ENCODE measurements around the gene RARB.

GRCh38 chr3:25405335-25405734 lies 22.7 kb upstream of the RARB start:
- TF ChIP-seq CTCF (IDR thresholded peaks at IDR 0.05; ENCODE audit: extremely low read depth in 1 of 2, insufficient read depth in 1 of 2, low read depth in 1 of 2, low read length in 2 of 2) = no peak
- no peak for TF ChIP-seq EZH2 (IDR thresholded peaks at IDR 0.05; ENCODE audit: borderline replicate concordance, low read depth, low read length, severe bottlenecking)
- no peak for TF ChIP-seq POLR2A (IDR thresholded peaks at IDR 0.05; ENCODE audit: low read depth, low read length)
- no peak for TF ChIP-seq MAX (IDR thresholded peaks at IDR 0.05; ENCODE audit: insufficient read depth, insufficient read length)
- TF ChIP-seq JUN (IDR thresholded peaks at IDR 0.05; ENCODE audit: borderline replicate concordance, insufficient read depth, insufficient read length, low read depth) = no peak
- no peak for TF ChIP-seq POLR2AphosphoS5 (IDR thresholded peaks at IDR 0.05; ENCODE audit: insufficient read depth, low read depth, low read length)
- no peak for TF ChIP-seq FOS (IDR thresholded peaks at IDR 0.05; ENCODE audit: borderline replicate concordance, insufficient read depth, low read length)
- no peak for TF ChIP-seq GATA2 (IDR thresholded peaks at IDR 0.05; ENCODE audit: insufficient read depth, insufficient read length, low read depth, low read length)
